Endothelial cell of umbilical vein (primary cell): ENCODE results near the gene TSSK6. TPM values are rescaled to one million over a fixed set of nuclear protein-coding genes. Genes with fewer than 3 reads are reported as not detected.

Source experiments
- Bru-seq: library from RNA; stranded (reverse); fragments of 400-500 nt; gene quantifications from one replicate; lab custom pipeline; 2021; lab: Mats Ljungman, UMichigan
- BruChase-seq, 2 experiments: library from RNA; stranded (reverse); fragments of 400-500 nt; gene quantifications; one replicate each; lab custom pipeline; 2021; lab: Mats Ljungman, UMichigan
- BruUV-seq: library from RNA; stranded (reverse); fragments of 400-500 nt; replicated peaks from 2 replicates; lab custom pipeline; 2021; lab: Mats Ljungman, UMichigan
- CTCF ChIA-PET: fragments of 300-600, 350-600 bp; sonication (Branson Sonifier 250); formaldehyde crosslinking; loops from one replicate; lab custom pipeline; 2021; ENCODE audit warnings: antibody characterized with exemption, inconsistent platforms; lab: Charles Lee
- POLR2A ChIA-PET: fragments of 300-600, 350-600 bp; sonication (Branson Sonifier 250); formaldehyde crosslinking; loops from one replicate; lab custom pipeline; 2021; ENCODE audit warnings: antibody characterized with exemption, inconsistent platforms; lab: Charles Lee
- DNase-seq: peaks from one replicate; pipeline ENCODE4 v3.0.0-alpha.2; 2011; ENCODE audit warnings: low read depth, low spot score
- FAIRE-seq: peaks from 2 replicates; lab custom pipeline; 2011; peaks lifted over from hg19 to GRCh38; lab: Jason Lieb, UNC
- H2AFZ ChIP-seq: 2 replicates; pipeline ENCODE4 v1.6.0; 2012; ENCODE audit warnings: low read depth, low read length, control low read depth, inconsistent platforms
- H3K27ac ChIP-seq: 2 replicates; pipeline ENCODE4 v1.5.1; 2011; ENCODE audit warnings: low read depth, mild to moderate bottlenecking, control low read depth, low read length, moderate library complexity; ENCODE audit not compliant: insufficient read depth
- H3K27me3 ChIP-seq, 2 experiments: 2 replicates each; pipeline versions ENCODE4 v1.6.0 to v1.6.1; 2011; ENCODE audit warnings: low read length in 2 of 2, mixed read lengths in 1 of 2; ENCODE audit not compliant: control insufficient read depth in 2 of 2, insufficient read depth in 2 of 2
- H3K36me3 ChIP-seq, 2 experiments: 2 replicates in 1 of 2; 3 replicates in 1 of 2; pipeline ENCODE4 v1.5.1; 2011; ENCODE audit warnings: low read length in 2 of 2, mild to moderate bottlenecking in 1 of 2, moderate library complexity in 1 of 2; ENCODE audit not compliant: control insufficient read depth in 2 of 2, insufficient read depth in 2 of 2; ENCODE audit errors: extremely low read depth in 1 of 2
- H3K4me1 ChIP-seq: 3 replicates; pipeline ENCODE4 v1.5.1; 2011; ENCODE audit warnings: mild to moderate bottlenecking, low read length; ENCODE audit not compliant: control insufficient read depth, insufficient read depth; ENCODE audit errors: extremely low read depth
- H3K4me2 ChIP-seq: 2 replicates; pipeline ENCODE4 v1.6.1; 2011; ENCODE audit warnings: low read length, control low read depth, mixed read lengths; ENCODE audit not compliant: insufficient read depth
- H3K4me3 ChIP-seq, 3 experiments: fragments of 200-600 bp in 1 of 3; sonication (generic), shearing (Covaris generic) in 1 of 3; replicated peaks in 1 of 3; 2 replicates each; pipeline ENCODE4 v1.5.1; 2011 to 2016; ENCODE audit warnings: control low read depth in 3 of 3, low read length in 3 of 3, mild to moderate bottlenecking in 2 of 3, inconsistent platforms in 1 of 3, low read depth in 1 of 3, moderate library complexity in 1 of 3; ENCODE audit not compliant: insufficient read depth in 1 of 3
- H3K79me2 ChIP-seq: 2 replicates; pipeline ENCODE4 v1.6.0; 2012; ENCODE audit warnings: low read length, inconsistent platforms; ENCODE audit not compliant: control insufficient read depth, insufficient read depth
- H3K9ac ChIP-seq: replicated peaks from 2 replicates; pipeline ENCODE3; 2011; ENCODE audit warnings: low read length, control low read depth; ENCODE audit not compliant: insufficient read depth; ENCODE audit errors: extremely low read depth
- H3K9me1 ChIP-seq: replicated peaks from 3 replicates; pipeline ENCODE4 v1.6.0; 2011; ENCODE audit warnings: mild to moderate bottlenecking, low read length; ENCODE audit not compliant: control insufficient read depth, insufficient read depth; ENCODE audit errors: extremely low read depth
- H3K9me3 ChIP-seq: replicated peaks from 2 replicates; pipeline ENCODE4 v1.5.1; 2012; ENCODE audit warnings: low read length, inconsistent platforms; ENCODE audit not compliant: control insufficient read depth, insufficient read depth
- H4K20me1 ChIP-seq: replicated peaks from 2 replicates; pipeline ENCODE3; 2011; ENCODE audit warnings: mild to moderate bottlenecking, low read length; ENCODE audit not compliant: control insufficient read depth, insufficient read depth; ENCODE audit errors: extremely low read depth
- CTCF ChIP-seq, 2 donors: IDR thresholded peaks; 1 replicate in 1 of 2; 2 replicates in 1 of 2; pipeline ENCODE4 v1.5.1; 2011; ENCODE audit warnings: low read length in 2 of 2, mild to moderate bottlenecking in 2 of 2, moderate library complexity in 2 of 2, control low read depth in 1 of 2, inconsistent platforms in 1 of 2, low read depth in 1 of 2; ENCODE audit not compliant: insufficient read depth in 1 of 2; ENCODE audit errors: extremely low read depth in 1 of 2
- EZH2 ChIP-seq: IDR thresholded peaks from 2 replicates; pipeline ENCODE4 v1.6.1; 2012; ENCODE audit warnings: borderline replicate concordance, low read depth, mild to moderate bottlenecking, moderate library complexity, low read length, inconsistent platforms; ENCODE audit not compliant: severe bottlenecking
- FOS ChIP-seq: IDR thresholded peaks from 2 replicates; pipeline ENCODE4 v1.6.1; 2011; ENCODE audit warnings: mild to moderate bottlenecking, low read length, moderate library complexity, borderline replicate concordance; ENCODE audit not compliant: insufficient read depth
- GATA2 ChIP-seq: IDR thresholded peaks from 2 replicates; pipeline ENCODE4 v1.7.0; 2011; ENCODE audit warnings: low read depth, mild to moderate bottlenecking, moderate library complexity, mixed read lengths, low read length; ENCODE audit not compliant: insufficient read length, insufficient read depth
- JUN ChIP-seq: IDR thresholded peaks from 2 replicates; pipeline ENCODE4 v1.6.1; 2011; ENCODE audit warnings: borderline replicate concordance, low read depth; ENCODE audit not compliant: insufficient read length, insufficient read depth
- MAX ChIP-seq: IDR thresholded peaks from 2 replicates; pipeline ENCODE4 v1.6.1; 2011; ENCODE audit not compliant: insufficient read depth, insufficient read length
- MYC ChIP-seq: IDR thresholded peaks from one replicate; pipeline ENCODE4 v1.6.1; 2011; ENCODE audit warnings: mild to moderate bottlenecking, low read depth, low read length
- POLR2A ChIP-seq: IDR thresholded peaks from 2 replicates; pipeline ENCODE4 v1.6.1; 2012; ENCODE audit warnings: low read depth, mild to moderate bottlenecking, control low read depth, low read length
- POLR2AphosphoS5 ChIP-seq: IDR thresholded peaks from 2 replicates; pipeline ENCODE4 v1.6.1; 2012; ENCODE audit warnings: low read depth, mild to moderate bottlenecking, control low read depth, low read length, moderate library complexity; ENCODE audit not compliant: insufficient read depth
- dilution Hi-C: fragments of 300-500 bp; cut with MboI; formaldehyde crosslinking; loops from one replicate; pipeline ENCODE4 v1.15.0; 2019; ENCODE audit warnings: low sequenced_read_pairs; ENCODE audit not compliant: extremely low pct_ligation_motif_present
- intact Hi-C: fragments of 100-400 bp; cut with micrococcal nuclease; formaldehyde crosslinking; loops from one replicate; pipeline ENCODE4 v1.10.0; 2022
- long read RNA-seq: library from polyadenylated mRNA; stranded (forward); transcript quantifications from one replicate; pipeline ENCODE4 v2.0.0, GENCODE V29; 2021
- polyA minus RNA-seq, 3 experiments: library from RNA; depleted of rRNA, polyadenylated mRNA; stranded (reverse); fragments of >200 nt; gene quantifications; 1 replicate in 1 of 3; 2 replicates in 2 of 3; pipeline ENCODE4 v1.2.3, GENCODE V29; 2011
- polyA plus RNA-seq, 4 experiments: library from polyadenylated mRNA; depleted of rRNA in 3 of 4; stranded (reverse) in 3 of 4; unstranded in 1 of 4; fragments of >200 nt; gene quantifications; 2 replicates each; pipeline versions ENCODE4 v1.2.1 to v1.2.3, GENCODE V29; 2011 to 2012; ENCODE audit warnings: missing spikeins in 1 of 4
- total RNA-seq: library from RNA; stranded (reverse); gene quantifications from 2 replicates; pipeline ENCODE4 v1.2.3, GENCODE V29; 2021

TSSK6 gene
- total RNA-seq, result 0.35 and 0.82 TPM in 2 replicates
- 0.76 and 1.7 TPM in 2 replicates for polyA plus RNA-seq
- polyA plus RNA-seq (2011; cell fraction: cytosol; rRNA removed), result 0.26 and 0.38 TPM in 2 replicates
- 0.56 and 0.63 TPM in 2 replicates for polyA plus RNA-seq (2011; cell fraction: nucleus; rRNA removed)
- 0.15 and 0.50 TPM in 2 replicates for polyA plus RNA-seq (2012)
- 0.36 and 0.42 TPM in 2 replicates for polyA minus RNA-seq
- polyA minus RNA-seq (2011; cell fraction: cytosol; rRNA and poly(A)+ RNA removed), result 2.8 TPM
- polyA minus RNA-seq (2011; cell fraction: nucleus; rRNA and poly(A)+ RNA removed), result 1.0 and 1.1 TPM in 2 replicates
- percentile 36 among the genes with signal in this experiment for Bru-seq, nascent RNA
- BruChase-seq, experiment 1, labeled RNA remaining after a 6-hour chase, result not detected
- percentile 28 among the genes with signal in this experiment for BruChase-seq, experiment 2, labeled RNA remaining after a 2-hour chase
- long read RNA-seq, partial matches to known transcripts, result 2 of 4 reads
- long read RNA-seq, other reads (novel, unspliced or antisense), result 2 of 4 reads

- ChIA-PET CTCF (interaction anchor here (1.4 kb wide), 1 partner anchor 25 kb away, joined by 6 read pairs; no protein-coding TSS in a partner anchor), POLR2A (no interaction called here)
- Histone ChIP-seq H3K9me1 (no peaks in the 10 kb centered on the region), H3K27me3 (no peaks in the 10 kb centered on the region), H3K9ac (peak within 1 kb of the TSS; percentile 89), H3K79me2 (peaks cover 20% of the 10 kb centered on the region), H3K4me1 (peaks cover 11% of the 10 kb centered on the region), H4K20me1 (no peaks in the 10 kb centered on the region), H3K4me3 (peak within 1 kb of the TSS; percentile 90 to 99 (median 94)), H3K27ac (peak within 1 kb of the TSS; percentile 68), H3K36me3 (peaks cover 3 to 4% of the 10 kb centered on the region in 2 experiments), H2AFZ (peak within 1 kb of the TSS; percentile 96), H3K9me3 (no peaks in the 10 kb centered on the region), H3K4me2 (peak within 1 kb of the TSS; percentile 90)
- TF ChIP-seq POLR2A, result no peak
- no peak for TF ChIP-seq MAX
- no peak for TF ChIP-seq MYC
- no peak for TF ChIP-seq GATA2
- no TSS peak for BruUV-seq
- DNase-seq, result no peak
- dilution Hi-C loops, result no loop called here
- no peak for FAIRE-seq
- intact Hi-C loops, result no loop called here
These were observed at the start of gene TSSK6 for GRCh38 chr19:19514881-19515641. Gene TSSK6 (minus strand): TSS chr19:19515548. CDS start chr19:19515427, 121 bp downstream.

GRCh38 chr19:19563348-19563848 is 48.0 kb upstream of the TSSK6 start:
- Histone ChIP-seq H2AFZ (no peak overlapping the region), H3K27ac (no peak overlapping the region), H3K9me3 (no peaks in the 10 kb centered on the region), H3K79me2 (no peaks in the 10 kb centered on the region), H3K9ac (no peak overlapping the region), H3K9me1 (no peaks in the 10 kb centered on the region), H3K4me2 (no peak overlapping the region), H3K27me3 (no peaks in the 10 kb centered on the region), H3K4me1 (no peaks in the 10 kb centered on the region), H3K36me3 (no peaks in the 10 kb centered on the region), H3K4me3 (no peak overlapping the region), H4K20me1 (no peaks in the 10 kb centered on the region)
- no TSS peak for BruUV-seq
- ChIA-PET CTCF (no interaction called here), POLR2A (no interaction called here)
- intact Hi-C loops (no loop called here), dilution Hi-C loops (no loop called here)
- FAIRE-seq (no peak), DNase-seq (no peak)
- TF ChIP-seq GATA2 (no peak), CTCF (IDR thresholded peaks at IDR 0.05; ENCODE audit: extremely low read depth in 1 of 2, insufficient read depth in 1 of 2, low read depth in 1 of 2, low read length in 2 of 2) (no peak), MYC (no peak), POLR2AphosphoS5 (no peak), EZH2 (no peak), POLR2A (no peak), JUN (no peak), FOS (no peak), MAX (no peak)
